WTC11 (cell line): ENCODE measurements around the gene POU2F1. TPM values are rescaled to one million over a fixed set of nuclear protein-coding genes. Genes with fewer than 3 reads are reported as not detected.
A peak's percentile ranks its signal among the peaks of the same experiment; 100 is the strongest.

Experiments
- ATAC-seq: fragments of 200-7000 bp; cut with Tn5 transposase; 2 replicates; pipeline ENCODE4 v1.10.0; 2021; ENCODE audit warnings: mild to moderate bottlenecking, moderate library complexity
- CTCF ChIA-PET: fragments of 300-600 bp; sonication (Branson Sonifier 250); formaldehyde crosslinking; loops from one replicate; lab custom pipeline; 2021; ENCODE audit warnings: antibody characterized with exemption; lab: Charles Lee
- POLR2A ChIA-PET: fragments of 350-600 bp; sonication (Branson Sonifier 250); formaldehyde crosslinking; loops from one replicate; lab custom pipeline; 2021; ENCODE audit warnings: antibody characterized with exemption; lab: Charles Lee
- DNase-seq: peaks from one replicate; pipeline ENCODE4 v3.0.0; 2021; ENCODE audit warnings: low spot score
- H3K27ac Mint-ChIP-seq: 2 replicates; pipeline ENCODE4 v1.8.0; 2021; ENCODE audit warnings: mixed read lengths
- H3K27me3 Mint-ChIP-seq: 2 replicates; pipeline ENCODE4 v1.8.0; 2021; ENCODE audit warnings: low read depth, mild to moderate bottlenecking, moderate library complexity, mixed read lengths
- H3K36me3 Mint-ChIP-seq: 2 replicates; pipeline ENCODE4 v1.8.0; 2021; ENCODE audit warnings: mixed read lengths
- H3K4me1 Mint-ChIP-seq: 2 replicates; pipeline ENCODE4 v1.8.0; 2022; ENCODE audit warnings: mixed read lengths
- H3K4me3 Mint-ChIP-seq: 2 replicates; pipeline ENCODE4 v1.8.0; 2021; ENCODE audit warnings: mild to moderate bottlenecking, moderate library complexity, mixed read lengths
- H3K9me3 Mint-ChIP-seq: 2 replicates; pipeline ENCODE4 v1.8.0; 2021; ENCODE audit warnings: mixed read lengths
- CTCF ChIP-seq: fragments of 200-600 bp; IDR thresholded peaks from 2 replicates; pipeline ENCODE4 v1.8.0; 2022; ENCODE audit warnings: antibody characterized with exemption
- E2F4 ChIP-seq: sonication (generic); formaldehyde crosslinking; IDR thresholded peaks from 2 replicates; pipeline ENCODE4 v1.8.1; 2022; ENCODE audit warnings: low read depth, mild to moderate bottlenecking, moderate library complexity, missing genetic modification reagents, borderline replicate concordance
- ELF4 ChIP-seq: sonication (generic); formaldehyde crosslinking; IDR thresholded peaks from 2 replicates; pipeline ENCODE4 v1.8.1; 2022; ENCODE audit warnings: low read depth, mild to moderate bottlenecking, moderate library complexity, missing genetic modification reagents
- ESRRA ChIP-seq: sonication (generic); formaldehyde crosslinking; IDR thresholded peaks from 2 replicates; pipeline ENCODE4 v1.8.1; 2022; ENCODE audit warnings: mild to moderate bottlenecking, missing genetic modification reagents, borderline replicate concordance
- GABPB1 ChIP-seq: sonication (generic); formaldehyde crosslinking; IDR thresholded peaks from 2 replicates; pipeline ENCODE4 v1.8.1; 2023; ENCODE audit warnings: mild to moderate bottlenecking, missing genetic modification reagents
- HMGXB4 ChIP-seq: sonication (generic); formaldehyde crosslinking; IDR thresholded peaks from 2 replicates; pipeline ENCODE4 v1.8.1; 2023; ENCODE audit warnings: mild to moderate bottlenecking, moderate library complexity, missing genetic modification reagents
- JAZF1 ChIP-seq: fragments of 250-450 bp; sonication (Bioruptor Pico); IDR thresholded peaks from 2 replicates; pipeline ENCODE4 v1.9.0; 2021; ENCODE audit warnings: moderate library complexity, mild to moderate bottlenecking, inconsistent platforms
- JUN ChIP-seq: sonication (generic); formaldehyde crosslinking; IDR thresholded peaks from 2 replicates; pipeline ENCODE4 v1.8.0; 2023; ENCODE audit warnings: mild to moderate bottlenecking, missing genetic modification reagents
- PRDM15 ChIP-seq: sonication (generic); formaldehyde crosslinking; IDR thresholded peaks from 2 replicates; pipeline ENCODE4 v1.8.0; 2022; ENCODE audit warnings: missing genetic modification reagents
- PREB ChIP-seq: sonication (generic); formaldehyde crosslinking; IDR thresholded peaks from 2 replicates; pipeline ENCODE4 v1.8.1; 2022; ENCODE audit warnings: mild to moderate bottlenecking, missing genetic modification reagents, moderate library complexity, borderline replicate concordance
- PRRX2 ChIP-seq: fragments of 250-450 bp; sonication (Bioruptor Pico); IDR thresholded peaks from 2 replicates; pipeline ENCODE4 v1.8.0; 2021; ENCODE audit warnings: mild to moderate bottlenecking
- STAT6 ChIP-seq: sonication (generic); formaldehyde crosslinking; conservative IDR thresholded peaks from 2 replicates; pipeline ENCODE4 v1.8.1; 2023; ENCODE audit warnings: mild to moderate bottlenecking, low read depth, missing genetic modification reagents, moderate library complexity
- TCF7 ChIP-seq: sonication (generic); formaldehyde crosslinking; IDR thresholded peaks from 2 replicates; pipeline ENCODE4 v1.8.0; 2022; ENCODE audit warnings: mild to moderate bottlenecking, low read depth, missing genetic modification reagents, moderate library complexity
- ZBTB21 ChIP-seq: sonication (generic); formaldehyde crosslinking; IDR thresholded peaks from 2 replicates; pipeline ENCODE4 v1.8.1; 2023; ENCODE audit warnings: mild to moderate bottlenecking, missing genetic modification reagents, borderline replicate concordance
- ZBTB43 ChIP-seq: sonication (generic); formaldehyde crosslinking; IDR thresholded peaks from 2 replicates; pipeline ENCODE4 v1.8.1; 2023; ENCODE audit warnings: mild to moderate bottlenecking, missing genetic modification reagents
- ZMAT4 ChIP-seq: fragments of 250-450 bp; sonication (Bioruptor Pico); IDR thresholded peaks from 2 replicates; pipeline ENCODE4 v1.9.0; 2021; ENCODE audit warnings: mild to moderate bottlenecking
- ZNF138 ChIP-seq: sonication (generic); formaldehyde crosslinking; conservative IDR thresholded peaks from 2 replicates; pipeline ENCODE4 v1.8.1; 2022; ENCODE audit warnings: mild to moderate bottlenecking, moderate library complexity, missing genetic modification reagents
- ZNF263 ChIP-seq: sonication (generic); formaldehyde crosslinking; IDR thresholded peaks from 2 replicates; pipeline ENCODE4 v1.8.1; 2022; ENCODE audit warnings: low read depth, mild to moderate bottlenecking, moderate library complexity, missing genetic modification reagents
- ZNF317 ChIP-seq: sonication (generic); formaldehyde crosslinking; IDR thresholded peaks from 2 replicates; pipeline ENCODE4 v1.8.1; 2023; ENCODE audit warnings: low read depth, mild to moderate bottlenecking, moderate library complexity, missing genetic modification reagents, borderline replicate concordance
- ZNF423 ChIP-seq: fragments of 250-450 bp; sonication (Bioruptor Pico); IDR thresholded peaks from 2 replicates; pipeline ENCODE4 v2.1.2; 2022; ENCODE audit warnings: mild to moderate bottlenecking, moderate library complexity
- ZNF671 ChIP-seq: fragments of 250-450 bp; sonication (Bioruptor Pico); IDR thresholded peaks from 2 replicates; pipeline ENCODE4 v1.8.0; 2021; ENCODE audit warnings: mild to moderate bottlenecking
- total RNA-seq: library from RNA; stranded (reverse); gene quantifications from 3 replicates; pipeline ENCODE4 v1.2.3, GENCODE V29; 2021

POU2F1 gene
- total RNA-seq, 1 experiment from 2014 or later, result 51.3 TPM

- TF ChIP-seq PREB (CRISPR knock-in tag), result no peak
- TF ChIP-seq GABPB1 (CRISPR knock-in tag), result no peak
- TF ChIP-seq ZNF317 (CRISPR knock-in tag), result no peak
- TF ChIP-seq ESRRA (CRISPR knock-in tag), result no peak
- no peak for TF ChIP-seq HMGXB4 (CRISPR knock-in tag)
- no peak for TF ChIP-seq ZNF671 (CRISPR knock-in tag)
- no peak for TF ChIP-seq STAT6
- no peak for TF ChIP-seq TCF7 (CRISPR knock-in tag)
- no peak for TF ChIP-seq PRRX2 (CRISPR knock-in tag)
- no peak for TF ChIP-seq ZNF263
- TF ChIP-seq JAZF1 (CRISPR knock-in tag), result no peak
These were observed 245.1 kb downstream of the POU2F1 start (continued) for GRCh38 chr1:167465743-167466142.

- POLR2A ChIA-PET, result no interaction called here
- TF ChIP-seq ZBTB43 (CRISPR knock-in tag), result no peak
- no peak for TF ChIP-seq ELF4
- TF ChIP-seq E2F4, result no peak
- no peak for TF ChIP-seq JUN (CRISPR knock-in tag)
- no peak for TF ChIP-seq ZBTB21 (CRISPR knock-in tag)
- no peak for TF ChIP-seq ZNF423
- no peak for TF ChIP-seq ZNF138 (CRISPR knock-in tag)
- TF ChIP-seq PREB (CRISPR knock-in tag), result no peak
- no peak for TF ChIP-seq ZMAT4 (CRISPR knock-in tag)
- TF ChIP-seq CTCF, result no peak
- no peak for TF ChIP-seq PRDM15
These were observed 246.5 kb downstream of the POU2F1 start for GRCh38 chr1:167467126-167467710.

More at GRCh38 chr1:167467126-167467710, 246.5 kb downstream of the POU2F1 start:
- Mint-ChIP-seq H3K4me1 (peaks cover 30% of the 10 kb centered on the region), H3K36me3 (no peaks in the 10 kb centered on the region), H3K4me3 (no peak overlapping the region), H3K9me3 (no peaks in the 10 kb centered on the region), H3K27ac (no peak overlapping the region), H3K27me3 (no peaks in the 10 kb centered on the region)
- no peak for DNase-seq
- CTCF ChIA-PET, result interaction anchor here (1.1 to 1.2 kb wide), 2 partner anchors 12 to 73 kb away, joined by 6 read pairs; no protein-coding TSS in a partner anchor
- ATAC-seq, result peak; percentile 79
